Osteoblast (primary cell): ENCODE results near the gene NOS1. TPM values are rescaled to one million over a fixed set of nuclear protein-coding genes. Genes with fewer than 3 reads are reported as not detected.

Experiments
- DNase-seq: peaks from one replicate; pipeline ENCODE4 v3.0.0; 2011; ENCODE audit warnings: low spot score, mixed read lengths; ENCODE audit not compliant: insufficient read length; ENCODE audit errors: missing footprints
- H2AFZ ChIP-seq: 2 replicates; pipeline ENCODE4 v1.6.0; 2011; ENCODE audit warnings: mild to moderate bottlenecking, low read length
- H3K27ac ChIP-seq: 2 replicates; pipeline ENCODE4 v1.5.1; 2011; ENCODE audit warnings: mild to moderate bottlenecking, low read depth, low read length, moderate library complexity
- H3K27me3 ChIP-seq: 2 replicates; pipeline ENCODE4 v1.6.0; 2012; ENCODE audit warnings: mild to moderate bottlenecking, control low read depth, inconsistent platforms, low read length, moderate library complexity; ENCODE audit not compliant: insufficient read depth
- H3K36me3 ChIP-seq: 2 replicates; pipeline ENCODE4 v1.5.1; 2011; ENCODE audit warnings: mild to moderate bottlenecking, low read length, control low read depth, moderate library complexity; ENCODE audit not compliant: insufficient read depth
- H3K4me1 ChIP-seq: 2 replicates; pipeline ENCODE4 v1.5.1; 2011; ENCODE audit warnings: mild to moderate bottlenecking, low read length, control low read depth, moderate library complexity; ENCODE audit not compliant: insufficient read depth
- H3K4me2 ChIP-seq: 2 replicates; pipeline ENCODE4 v1.6.0; 2011; ENCODE audit warnings: mild to moderate bottlenecking, low read length; ENCODE audit not compliant: insufficient read depth
- H3K4me3 ChIP-seq: fragments of 200-600 bp; sonication (generic); 3 replicates; pipeline ENCODE4 v1.5.1; 2012; ENCODE audit warnings: mild to moderate bottlenecking, low read length, inconsistent platforms; ENCODE audit not compliant: insufficient read depth
- H3K79me2 ChIP-seq: 2 replicates; pipeline ENCODE4 v1.6.0; 2012; ENCODE audit warnings: mild to moderate bottlenecking, low read length, control low read depth, inconsistent platforms; ENCODE audit not compliant: insufficient read depth
- H3K9me3 ChIP-seq: 2 replicates; pipeline ENCODE4 v1.5.1; 2011; ENCODE audit warnings: low read depth, low read length, control low read depth
- H4K20me1 ChIP-seq: 2 replicates; pipeline ENCODE4 v1.6.0; 2012; ENCODE audit warnings: mild to moderate bottlenecking, low read length, control low read depth; ENCODE audit not compliant: insufficient read depth
- CTCF ChIP-seq: IDR thresholded peaks from 2 replicates; pipeline ENCODE4 v1.5.1; 2011; ENCODE audit warnings: mild to moderate bottlenecking, low read depth, low read length, moderate library complexity; ENCODE audit errors: extremely low read depth
- total RNA-seq: library from RNA; depleted of rRNA; stranded (reverse); fragments of >200 nt; gene quantifications from 2 replicates; pipeline ENCODE4 v1.2.3, GENCODE V29; 2012

Gene NOS1
- total RNA-seq, 1 donor: not detected

GRCh38 chr12:117365049-117365616 lies 3.7 kb upstream of the NOS1 start:
- Histone ChIP-seq H3K9me3 (no peaks in the 10 kb centered on the region), H3K36me3 (no peaks in the 10 kb centered on the region), H3K27ac (no peak overlapping the region), H3K4me2 (no peak overlapping the region), H2AFZ (no peak overlapping the region), H4K20me1 (no peaks in the 10 kb centered on the region), H3K79me2 (no peaks in the 10 kb centered on the region), H3K27me3 (peaks cover 32% of the 10 kb centered on the region), H3K4me1 (no peaks in the 10 kb centered on the region), H3K4me3 (no peak overlapping the region)
- DNase-seq: no peak
- TF ChIP-seq CTCF: no peak

- H3K27ac ChIP-seq: no peak overlapping the region
- no peaks in the 10 kb centered on the region for H3K79me2 ChIP-seq
- no peak overlapping the region for H2AFZ ChIP-seq
- H3K4me3 ChIP-seq: no peak overlapping the region
- H3K9me3 ChIP-seq: no peaks in the 10 kb centered on the region
- H3K4me2 ChIP-seq: no peak overlapping the region
- H4K20me1 ChIP-seq: no peaks in the 10 kb centered on the region
- TF ChIP-seq CTCF: no peak
- H3K27me3 ChIP-seq: peaks cover 35% of the 10 kb centered on the region
- no peaks in the 10 kb centered on the region for H3K36me3 ChIP-seq
- H3K4me1 ChIP-seq: no peaks in the 10 kb centered on the region
- no peak for DNase-seq
These were observed 2.6 kb upstream of the NOS1 start for GRCh38 chr12:117363953-117364486.

- H3K79me2 ChIP-seq: no peaks in the 10 kb centered on the region
- H3K27me3 ChIP-seq: peaks cover 40% of the 10 kb centered on the region
- no peak overlapping the region for H3K4me2 ChIP-seq
- H3K4me3 ChIP-seq: no peak overlapping the region
- H3K36me3 ChIP-seq: no peaks in the 10 kb centered on the region
- no peaks in the 10 kb centered on the region for H3K9me3 ChIP-seq
- H4K20me1 ChIP-seq: no peaks in the 10 kb centered on the region
- no peak for TF ChIP-seq CTCF
- no peak overlapping the region for H3K27ac ChIP-seq
- DNase-seq: peak; percentile 57
- H2AFZ ChIP-seq: no peak overlapping the region
- H3K4me1 ChIP-seq: no peaks in the 10 kb centered on the region
These were observed 1.7 kb upstream of the NOS1 start for GRCh38 chr12:117363056-117363662.

GRCh38 chr12:117362391-117362790 lies 965 bp upstream of the NOS1 start:
- peaks cover 40% of the 10 kb centered on the region for H3K27me3 ChIP-seq
- no peak overlapping the region for H3K27ac ChIP-seq
- no peak overlapping the region for H3K4me3 ChIP-seq
- H4K20me1 ChIP-seq: no peaks in the 10 kb centered on the region
- H3K4me1 ChIP-seq: no peaks in the 10 kb centered on the region
- no peak for DNase-seq
- H3K4me2 ChIP-seq: no peak overlapping the region
- H3K79me2 ChIP-seq: no peaks in the 10 kb centered on the region
- no peaks in the 10 kb centered on the region for H3K9me3 ChIP-seq
- TF ChIP-seq CTCF: no peak
- H3K36me3 ChIP-seq: no peaks in the 10 kb centered on the region
- H2AFZ ChIP-seq: no peak overlapping the region
